GM18502 (cell line): ENCODE measurements around the gene UBE2O.

Experiments used
- ATAC-seq: cut with Tn5 transposase; IDR thresholded peaks from one replicate; pipeline ENCODE4 v1.9.1; 2021; ENCODE audit warnings: mild to moderate bottlenecking; ENCODE audit not compliant: unreplicated experiment, poor library complexity

Gene UBE2O

DNA sequence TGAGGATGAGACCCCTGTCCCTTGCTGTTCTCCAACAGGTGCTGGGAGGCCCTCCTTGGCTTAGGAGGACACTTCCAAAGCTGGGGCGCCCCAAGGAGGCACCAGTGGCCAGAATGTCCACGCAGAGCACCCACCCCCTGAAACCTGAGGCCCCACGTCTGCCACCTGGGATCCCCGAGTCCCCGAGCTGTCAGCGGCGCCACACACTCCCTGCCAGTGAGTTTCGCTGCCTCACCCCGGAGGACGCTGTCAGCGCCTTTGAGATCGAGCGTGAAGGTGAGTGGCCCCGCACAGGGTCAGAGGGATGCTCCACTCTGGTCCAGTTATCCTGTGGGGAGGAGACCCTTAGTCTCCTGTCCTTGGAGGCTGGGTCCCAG is 15.7 kb upstream of the UBE2O start:
- ATAC-seq, result no peak

DNA sequence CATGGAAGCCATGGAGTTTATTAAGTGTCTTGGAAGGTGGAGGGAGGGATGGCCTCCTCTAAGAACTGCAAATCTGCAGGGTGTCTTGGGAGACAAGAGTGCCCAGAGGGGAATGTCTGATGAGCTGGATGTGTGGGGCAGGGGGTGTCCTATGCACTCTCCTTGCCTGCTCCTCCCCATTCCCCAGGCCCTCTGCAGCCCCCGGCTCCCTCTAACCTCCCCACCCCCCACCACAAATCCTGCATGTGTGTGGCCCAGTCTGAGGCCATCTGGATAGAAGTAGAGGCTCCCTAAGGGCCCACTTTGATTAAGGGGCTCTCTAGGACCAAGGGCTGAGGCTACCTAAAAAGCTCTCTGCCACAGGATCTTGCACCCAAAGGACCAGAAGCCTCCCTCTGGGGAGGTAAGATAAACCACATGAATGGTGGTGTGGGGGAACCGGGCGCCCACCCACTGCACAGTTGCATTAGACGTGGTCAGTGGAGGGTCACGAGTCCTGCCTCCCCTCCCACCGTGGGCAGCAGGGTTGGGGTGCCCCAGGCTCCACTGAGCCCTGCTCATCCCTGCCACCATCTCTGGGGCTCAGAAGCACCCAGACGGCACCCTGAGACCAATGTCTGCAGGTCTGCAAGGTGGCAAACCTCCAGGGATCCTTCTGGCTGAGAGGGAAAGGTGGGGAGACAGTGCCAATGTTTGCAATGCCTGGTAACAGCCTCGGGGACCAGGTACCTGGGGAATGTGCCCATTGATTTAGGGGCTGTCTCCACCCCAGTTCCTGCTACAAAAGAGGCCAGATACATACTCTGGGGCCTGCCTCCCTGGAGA is 15.1 kb upstream of the UBE2O start:
- ATAC-seq, result no peak

GRCh38 chr17:76467366-76467765 is 14.4 kb upstream of the UBE2O start, which contains the start of gene AANAT:
Gene AANAT, plus strand, starts transcription at chr17:76467603. Its CDS starts 1,144 bp downstream, at chr17:76468747.
- no peak for ATAC-seq

GRCh38 chr17:76466775-76467130 is 13.8 kb upstream of the UBE2O start:
- no peak for ATAC-seq

- no peak for ATAC-seq
Observed at GRCh38 chr17:76462556-76463290, 9.8 kb upstream of the UBE2O start.

GRCh38 chr17:76461765-76462555 is 9.0 kb upstream of the UBE2O start:
- no peak for ATAC-seq

DNA sequence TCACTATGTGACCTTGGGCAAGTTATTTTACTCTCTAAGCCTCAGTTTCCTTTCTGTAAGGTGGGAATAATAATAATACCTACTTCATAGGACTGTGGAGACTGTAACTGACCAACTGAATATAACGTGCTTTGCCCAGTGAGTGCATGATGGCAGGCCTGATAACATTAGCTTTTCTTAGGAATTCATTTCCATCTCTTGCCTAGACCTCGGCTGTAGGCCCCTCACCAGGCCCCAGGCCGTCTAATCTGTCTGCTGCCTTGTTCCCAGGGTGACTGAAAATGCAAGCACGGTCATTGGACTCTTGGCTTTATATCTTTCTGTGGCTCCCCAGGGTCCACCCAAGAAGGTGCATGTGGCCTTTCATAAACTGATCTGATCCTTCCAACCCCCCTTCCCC is 6.7 kb upstream of the UBE2O start:
- no peak for ATAC-seq

DNA sequence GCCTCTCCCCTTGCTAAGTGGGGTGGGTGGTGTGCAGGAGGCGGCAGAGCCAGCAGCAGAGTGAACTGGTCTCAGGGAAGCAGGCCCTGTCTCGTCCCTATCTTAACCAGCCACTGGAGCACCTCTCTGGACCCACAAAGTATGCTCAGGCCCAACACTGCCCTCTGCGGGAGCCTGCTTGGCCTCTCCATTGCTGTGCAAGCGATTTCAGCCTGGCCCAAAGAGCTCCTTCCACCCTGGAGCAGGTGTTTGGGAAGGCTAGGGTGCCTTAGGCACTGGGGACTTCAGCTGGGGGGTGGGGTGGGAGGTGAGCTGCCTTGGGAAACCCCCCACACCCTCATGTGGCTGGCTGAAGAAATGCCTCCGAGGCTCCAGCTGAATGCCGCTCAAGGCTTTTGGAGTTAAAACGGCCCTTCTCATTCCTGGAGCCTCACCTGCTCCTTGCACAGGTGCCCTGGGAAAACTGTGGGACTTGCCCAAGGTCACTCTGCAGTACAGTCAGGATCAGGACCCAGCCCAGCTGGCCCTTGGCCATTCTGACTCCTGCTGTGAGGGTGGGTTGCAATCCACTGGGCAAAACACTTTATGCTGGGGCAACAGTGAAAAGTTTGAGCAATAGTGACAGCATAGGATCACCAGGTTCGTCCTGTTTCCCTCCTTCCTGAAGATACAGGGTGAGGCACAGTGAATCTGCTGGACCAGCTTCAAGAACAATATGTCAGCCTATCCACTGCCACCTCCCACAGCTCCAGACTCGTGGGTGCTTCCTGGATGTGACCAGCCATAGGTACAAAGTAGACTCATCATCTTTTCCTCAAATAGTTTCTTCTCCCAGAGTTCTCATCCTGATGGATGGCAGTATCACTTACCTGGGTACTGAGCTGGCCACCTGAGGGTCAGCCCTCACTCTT is 5.9 kb upstream of the UBE2O start:
- ATAC-seq, result no peak

DNA sequence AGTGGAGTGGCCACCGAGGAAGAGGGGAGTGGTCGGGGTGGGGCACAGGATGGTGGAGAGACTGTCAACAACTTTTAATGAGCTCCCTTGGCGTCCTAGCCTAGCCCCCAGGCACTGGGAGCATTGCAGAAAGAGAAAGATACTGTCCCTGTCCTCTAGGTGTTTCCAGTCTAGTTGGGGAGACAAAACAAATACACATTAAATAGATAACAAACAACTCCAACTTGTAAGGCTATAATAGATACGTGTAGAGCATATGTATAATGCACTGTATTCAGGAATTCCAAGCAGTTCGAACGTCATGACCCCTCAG is 435 bp upstream of the UBE2O start:
- no peak for ATAC-seq

GRCh38 chr17:76452127-76452659 is 759 bp downstream of the UBE2O start:
- ATAC-seq, result peak; percentile 27

DNA sequence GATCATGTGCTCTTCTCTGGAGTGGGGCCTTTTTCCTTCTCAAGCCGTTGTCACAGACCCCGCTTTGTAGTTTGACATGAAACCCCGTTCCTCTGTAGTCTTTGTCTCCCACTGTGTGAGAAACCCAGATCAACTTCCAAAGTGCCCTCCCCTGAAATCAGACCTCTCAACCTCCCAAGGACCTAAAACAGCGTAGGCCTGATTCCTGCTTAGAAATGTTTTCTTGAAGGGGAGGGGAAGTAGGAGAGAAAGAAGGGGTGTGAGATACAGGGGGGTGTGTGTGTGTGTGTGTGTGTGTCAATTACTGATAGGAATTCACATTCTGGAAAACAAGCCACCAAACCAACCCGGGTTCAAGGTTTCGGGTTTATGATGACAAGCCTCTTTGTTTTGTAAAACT is 1.4 kb downstream of the UBE2O start:
- ATAC-seq, result no peak

DNA sequence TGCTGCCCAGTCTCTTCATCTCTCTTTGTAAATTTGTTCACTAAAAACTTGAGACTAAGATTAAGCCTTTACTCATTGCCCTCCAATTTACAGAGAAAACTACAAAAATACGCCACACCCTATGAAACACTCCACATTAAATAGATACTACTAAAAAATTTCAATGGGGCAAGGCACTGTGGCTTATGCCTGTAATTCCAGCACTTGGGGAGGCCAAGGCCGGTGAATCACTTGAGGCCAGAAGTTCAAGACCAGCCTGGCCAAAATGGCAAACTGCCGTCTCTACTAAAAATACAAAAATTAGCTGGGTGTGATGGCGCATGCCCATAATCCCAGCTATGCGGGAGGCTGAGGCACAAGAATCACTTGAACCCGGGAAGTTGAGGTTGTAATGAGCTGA is 3.8 kb downstream of the UBE2O start:
- ATAC-seq, result no peak

DNA sequence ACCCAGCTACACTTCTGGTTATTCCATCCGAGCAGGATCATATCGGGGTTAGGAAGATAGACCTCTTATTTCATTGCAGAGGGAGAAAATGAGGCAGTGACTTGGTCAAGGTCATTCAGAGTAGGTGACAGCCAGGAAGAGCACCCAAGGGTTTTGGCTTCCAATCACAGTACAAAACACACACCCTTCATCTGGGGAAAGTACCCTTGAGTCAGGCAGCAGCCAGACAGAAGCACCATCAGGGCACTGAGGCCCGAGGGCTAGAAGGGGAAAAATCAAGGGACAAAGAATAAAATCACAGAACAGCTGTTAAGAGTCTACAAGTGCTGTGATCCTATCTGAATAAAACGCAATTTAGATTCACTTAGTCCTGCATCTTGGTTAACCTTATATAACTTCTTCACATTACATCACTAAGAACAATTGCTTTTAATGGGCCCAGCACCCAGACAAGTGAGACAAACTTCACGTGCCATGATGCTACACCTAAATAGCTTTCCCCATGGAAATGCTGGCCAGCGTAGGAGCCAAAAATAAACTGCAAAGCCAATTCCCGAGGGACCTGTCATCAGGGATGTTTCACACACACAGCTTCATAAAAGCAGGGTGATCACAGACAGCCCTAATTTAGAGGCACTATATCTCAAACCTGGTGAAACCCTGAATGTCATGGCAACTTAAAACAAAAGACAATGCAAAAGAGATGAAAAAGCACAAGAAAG is 4.9 kb downstream of the UBE2O start:
- ATAC-seq, result no peak

DNA sequence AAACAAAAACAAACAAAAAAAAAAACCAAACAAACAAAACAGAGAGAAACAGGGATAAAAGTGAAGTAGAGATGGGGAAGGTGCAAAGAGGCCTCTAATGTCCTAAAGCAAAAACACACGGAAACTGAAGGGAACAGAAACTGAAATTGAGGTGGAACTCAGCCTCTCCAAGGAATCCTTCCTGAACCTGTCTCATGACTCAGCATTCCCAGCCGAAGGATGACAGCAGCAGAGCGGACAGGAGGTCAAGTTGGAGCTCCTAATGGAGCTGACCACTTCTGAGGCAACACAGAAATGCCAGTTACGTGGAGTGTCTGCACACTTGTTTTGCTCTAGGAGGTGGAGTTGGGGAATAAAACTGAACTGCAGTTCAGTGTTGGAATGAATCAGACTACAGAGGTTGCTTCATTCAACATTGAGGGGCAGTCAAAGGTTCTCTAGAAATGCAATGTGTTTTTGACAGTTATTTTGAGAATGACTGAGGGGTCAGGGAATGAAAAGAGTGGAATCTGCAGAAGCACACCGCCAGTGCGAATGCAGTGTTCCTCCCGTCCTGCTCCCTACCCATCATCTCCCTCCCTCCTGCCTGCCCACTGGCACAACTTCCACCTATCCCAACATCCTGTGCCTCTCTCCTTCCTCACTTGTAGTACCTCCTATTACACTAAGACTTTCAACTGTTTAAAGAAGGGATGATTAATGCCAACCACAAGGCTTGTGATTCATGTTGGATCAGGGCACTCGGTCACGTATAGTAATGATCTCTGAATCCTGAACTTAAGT is 6.3 kb downstream of the UBE2O start:
- ATAC-seq, result no peak

DNA sequence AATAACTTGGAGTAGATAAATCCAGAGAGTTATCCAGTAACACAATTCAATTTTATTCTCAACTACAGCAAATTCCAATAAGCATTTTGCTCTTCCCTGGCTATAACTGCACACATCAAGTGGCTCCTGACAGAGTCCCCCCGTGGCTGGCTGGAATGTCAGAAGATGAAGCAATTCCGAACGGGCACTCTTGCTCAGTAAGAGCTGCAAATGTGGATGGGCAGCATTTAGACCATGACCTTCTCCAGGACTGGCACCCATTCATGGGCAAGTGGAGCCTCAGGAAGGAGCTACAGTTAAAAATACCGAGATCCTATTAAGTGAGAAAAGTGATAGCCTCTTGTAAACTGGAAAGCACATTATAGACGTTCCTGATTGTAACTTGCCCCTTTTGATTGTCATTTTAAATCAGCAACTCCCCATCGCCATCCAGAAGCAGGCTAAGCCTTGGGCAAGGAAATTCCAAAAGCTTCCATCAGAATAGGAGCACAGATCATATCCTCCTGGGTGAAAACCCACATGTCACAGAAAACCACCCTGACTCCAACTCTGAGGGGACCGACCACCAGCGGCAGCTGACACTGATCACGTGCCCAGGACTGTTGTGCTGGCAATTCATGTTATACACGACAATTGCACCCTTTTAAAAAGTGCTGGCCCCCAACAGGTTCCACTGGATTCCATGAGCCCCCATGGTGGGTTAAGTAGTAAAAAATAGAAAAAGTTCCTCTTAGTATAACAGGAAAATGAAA is 7.1 kb downstream of the UBE2O start:
- no peak for ATAC-seq

DNA sequence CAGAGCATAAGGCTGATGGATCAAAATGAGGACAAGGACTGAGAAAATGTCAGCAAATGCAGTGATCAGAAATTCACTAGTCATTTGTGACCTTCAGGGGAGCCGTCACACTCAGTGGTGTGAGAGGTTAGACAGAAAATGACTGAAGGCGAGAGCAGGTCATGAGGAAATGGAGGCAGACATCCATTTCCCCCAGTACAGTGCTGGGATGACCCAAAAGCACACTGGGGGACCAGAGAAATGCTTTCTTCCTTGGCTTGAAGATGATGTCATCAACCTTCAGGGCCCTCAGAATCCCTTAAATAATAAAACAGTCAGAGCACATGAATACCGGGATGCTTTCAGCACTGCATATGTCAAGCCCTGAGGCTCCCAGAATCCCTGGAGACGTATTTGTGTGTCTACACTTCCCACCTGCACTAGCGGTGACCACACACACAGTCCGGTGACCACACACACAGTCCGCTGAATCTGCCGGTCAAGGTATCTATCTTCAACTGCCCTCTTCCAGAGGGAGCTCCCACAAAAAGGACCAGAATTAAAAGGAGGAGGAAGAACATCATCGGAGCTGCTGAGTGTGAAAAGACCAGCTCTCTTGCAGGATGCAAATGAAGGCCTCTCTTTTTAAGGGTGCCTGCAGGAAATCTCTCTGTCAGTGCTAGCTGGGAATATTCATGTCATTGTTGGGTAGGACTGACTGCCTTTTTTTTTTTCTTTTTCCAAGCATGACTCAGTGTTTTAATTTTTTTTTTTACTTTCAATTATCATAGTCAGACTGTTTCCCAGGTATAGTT is 8.2 kb downstream of the UBE2O start:
- ATAC-seq, result no peak
